GM19438 (cell line): ENCODE data around the gene IPCEF1.

Experiments
- ATAC-seq: cut with Tn5 transposase; IDR thresholded peaks from one replicate; pipeline ENCODE4 v1.9.1; 2021; ENCODE audit warnings: low read depth; ENCODE audit not compliant: unreplicated experiment

Gene IPCEF1, protein sequence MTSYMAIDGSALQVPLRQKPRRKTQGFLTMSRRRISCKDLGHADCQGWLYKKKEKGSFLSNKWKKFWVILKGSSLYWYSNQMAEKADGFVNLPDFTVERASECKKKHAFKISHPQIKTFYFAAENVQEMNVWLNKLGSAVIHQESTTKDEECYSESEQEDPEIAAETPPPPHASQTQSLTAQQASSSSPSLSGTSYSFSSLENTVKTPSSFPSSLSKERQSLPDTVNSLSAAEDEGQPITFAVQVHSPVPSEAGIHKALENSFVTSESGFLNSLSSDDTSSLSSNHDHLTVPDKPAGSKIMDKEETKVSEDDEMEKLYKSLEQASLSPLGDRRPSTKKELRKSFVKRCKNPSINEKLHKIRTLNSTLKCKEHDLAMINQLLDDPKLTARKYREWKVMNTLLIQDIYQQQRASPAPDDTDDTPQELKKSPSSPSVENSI

DNA sequence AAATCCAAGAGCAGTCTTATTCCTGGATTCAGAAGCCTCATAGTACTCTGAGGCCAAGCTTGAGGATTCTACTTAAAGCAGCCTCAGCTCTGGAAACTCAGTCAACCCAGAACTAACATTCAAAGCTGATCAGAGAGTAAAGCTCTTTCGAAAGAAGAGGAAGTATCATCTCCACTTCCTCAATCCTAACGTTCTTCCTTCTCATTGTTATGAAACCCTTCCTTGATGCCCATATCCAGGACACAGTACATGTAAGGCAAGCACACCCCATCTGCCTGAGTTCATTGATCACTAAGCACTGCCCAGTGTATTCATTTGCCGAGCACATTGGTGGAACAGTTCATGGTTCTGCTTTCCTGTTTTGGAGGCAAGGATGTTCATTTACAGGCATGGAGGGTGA, at the start of gene IPCEF1:
Gene IPCEF1 (minus strand): TSS at position 114 of the 400 bp plus-strand sequence. CDS start 90,856 bp downstream, outside the sequence.
- peak; percentile 24 for ATAC-seq

GRCh38 chr6:154406301-154406700, 49.7 kb upstream of the IPCEF1 start:
- ATAC-seq: no peak

DNA sequence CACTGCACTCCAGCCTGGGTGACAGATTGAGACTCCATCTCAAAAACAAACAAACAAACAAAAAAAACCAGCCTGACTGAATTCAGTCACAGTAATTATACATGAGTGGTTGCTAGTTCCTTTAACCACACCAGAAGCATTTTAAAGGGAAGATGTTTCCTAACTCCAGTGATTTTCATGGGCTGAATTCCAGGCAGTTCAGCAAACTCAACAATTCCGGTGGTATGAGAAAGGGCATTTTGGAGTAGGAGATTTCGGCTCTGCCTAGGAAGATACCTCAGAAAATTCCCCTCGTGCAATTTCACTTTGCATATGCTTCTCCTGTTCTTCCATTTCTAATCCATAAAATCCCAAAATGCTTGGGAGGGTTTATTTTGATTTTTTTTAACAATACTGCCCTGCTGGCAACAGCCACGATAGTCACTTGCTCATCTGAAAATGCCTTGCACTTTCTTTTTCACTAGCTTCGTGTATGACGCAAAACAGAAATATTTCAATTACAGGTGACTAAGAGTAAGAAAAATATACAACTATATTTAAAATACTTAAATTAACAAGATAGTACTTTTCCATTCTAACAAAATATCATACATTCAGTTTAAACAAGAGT, 48.3 kb upstream of the IPCEF1 start:
- ATAC-seq: peak; percentile 50

DNA sequence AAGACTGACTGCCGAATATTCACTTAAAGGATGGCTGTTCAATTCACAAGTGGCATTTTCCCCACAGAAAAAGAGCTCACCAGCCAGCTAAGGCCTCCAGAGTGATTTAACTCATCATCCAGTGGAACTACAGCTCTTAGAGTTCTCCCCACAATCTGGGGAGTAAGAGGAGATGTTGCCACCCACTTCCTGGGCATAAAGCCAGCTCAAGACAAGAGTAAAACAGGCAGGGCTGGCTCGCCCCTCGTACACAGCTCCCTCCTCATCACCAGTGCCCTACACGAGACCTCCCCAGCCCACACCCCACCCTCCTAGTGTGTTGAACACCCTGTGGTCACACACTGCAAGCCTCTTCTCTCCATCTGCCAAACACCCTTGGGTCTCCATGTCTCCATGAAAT, 47.2 kb upstream of the IPCEF1 start:
- no peak for ATAC-seq

DNA sequence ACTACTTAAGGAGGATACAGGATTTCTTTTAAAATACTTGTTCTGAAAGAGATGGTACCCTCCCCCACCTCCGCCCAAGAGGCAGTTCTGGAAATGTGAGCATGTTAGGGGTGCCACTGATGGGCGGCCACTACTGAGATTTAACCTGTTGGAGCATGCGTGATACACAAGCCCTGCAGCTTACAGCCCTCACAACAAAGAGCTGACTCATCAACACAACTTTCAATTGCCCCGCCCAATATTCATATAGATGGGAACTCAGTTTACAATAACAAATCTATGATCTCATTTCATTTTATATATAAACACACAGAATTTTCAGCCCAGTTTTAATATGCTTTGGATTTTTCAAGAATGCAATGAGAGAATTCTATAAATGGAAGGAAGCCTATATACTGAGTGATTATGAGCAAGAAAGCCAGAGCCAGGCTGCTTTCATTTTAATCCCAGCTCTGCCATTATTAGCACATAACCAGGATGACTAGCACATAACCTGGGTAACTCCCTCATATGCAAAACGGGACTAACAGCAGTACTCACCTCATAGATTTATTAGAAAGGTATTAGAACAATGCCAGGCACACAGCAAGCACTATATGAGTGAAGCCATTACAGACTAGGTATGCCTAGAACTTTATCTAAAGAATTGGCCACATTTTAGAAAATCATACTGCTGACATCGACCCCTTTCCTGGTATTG, 45.6 kb upstream of the IPCEF1 start:
- no peak for ATAC-seq

- ATAC-seq: no peak
Observed at GRCh38 chr6:154399097-154399496, 42.5 kb upstream of the IPCEF1 start.

DNA sequence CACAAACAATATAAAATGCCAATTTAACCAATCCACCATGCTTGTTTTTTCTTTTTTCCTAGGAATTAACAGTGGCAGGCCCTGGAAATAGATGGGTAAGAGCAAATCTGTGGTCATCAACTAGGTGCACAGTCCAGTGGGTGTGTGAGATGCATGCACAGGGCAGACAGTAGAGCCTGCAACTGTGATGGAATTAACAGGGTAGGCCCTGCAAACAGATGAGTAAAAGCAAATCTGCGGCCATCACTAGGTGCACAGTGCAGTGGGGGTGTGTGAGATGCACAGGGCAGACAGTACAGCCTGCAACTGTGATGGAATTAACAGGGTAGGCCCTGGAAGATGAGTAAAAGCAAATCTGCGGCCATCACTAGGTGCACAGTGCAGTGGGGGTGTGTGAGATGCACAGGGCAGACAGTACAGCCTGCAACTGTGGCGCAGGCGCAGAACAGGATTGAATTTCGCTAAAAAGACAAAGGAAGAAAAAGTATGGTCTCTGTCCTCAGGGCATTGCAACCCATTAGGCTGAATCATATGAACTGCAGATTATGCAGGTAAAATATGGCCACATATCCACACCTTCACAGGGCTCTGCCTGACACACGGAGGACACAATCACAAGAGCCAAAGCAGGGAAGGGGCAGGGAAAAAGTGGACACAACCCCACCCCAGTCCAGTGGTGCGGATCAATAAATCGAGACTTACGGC, 41.0 kb upstream of the IPCEF1 start:
- ATAC-seq: no peak

GRCh38 chr6:154395878-154396277, 39.3 kb upstream of the IPCEF1 start:
- ATAC-seq: no peak

GRCh38 chr6:154395316-154395715, 38.7 kb upstream of the IPCEF1 start:
- no peak for ATAC-seq

DNA sequence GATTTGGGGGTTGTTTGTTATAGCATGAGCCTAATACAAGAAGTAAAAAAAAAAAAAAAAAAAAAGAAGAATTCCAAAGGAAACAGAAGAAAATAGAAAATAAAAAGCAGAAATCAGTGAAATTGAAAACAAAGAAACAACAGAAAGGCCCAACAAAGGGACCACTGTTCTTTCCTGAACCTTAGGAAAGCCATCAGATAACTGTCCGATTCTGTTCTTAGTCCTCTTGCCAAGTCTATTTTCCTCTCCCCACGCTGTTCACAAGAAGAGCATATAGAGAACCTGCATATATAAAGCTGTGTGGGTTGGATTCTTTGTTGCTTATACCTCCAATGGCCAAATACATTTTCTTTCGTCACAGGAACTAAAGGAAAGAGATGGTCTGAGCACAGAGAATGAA, 38.0 kb upstream of the IPCEF1 start:
- ATAC-seq: no peak

GRCh38 chr6:154390034-154390433, 33.4 kb upstream of the IPCEF1 start:
- no peak for ATAC-seq

- ATAC-seq: no peak
Observed at GRCh38 chr6:154388803-154389202, 32.2 kb upstream of the IPCEF1 start.

GRCh38 chr6:154386848-154387717, 30.5 kb upstream of the IPCEF1 start:
- no peak for ATAC-seq

DNA sequence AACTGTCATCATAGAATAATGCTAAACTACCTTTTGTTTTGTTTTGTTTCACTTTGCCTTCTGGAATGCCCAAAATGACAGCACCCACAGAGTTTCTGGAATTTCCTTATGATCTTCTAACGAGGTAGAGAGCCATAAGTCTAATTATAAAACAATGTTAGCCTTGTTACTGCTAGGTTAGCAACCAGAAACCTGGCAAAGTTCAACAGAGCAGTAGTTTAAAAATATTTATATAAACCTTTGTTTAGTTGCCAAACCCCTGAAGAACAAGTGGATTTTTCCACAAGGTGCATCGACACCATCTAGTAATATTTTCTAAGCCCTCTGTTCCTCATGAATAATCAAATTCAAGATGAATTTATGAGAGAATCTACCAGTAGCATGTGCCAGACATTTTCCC, 27.6 kb upstream of the IPCEF1 start:
- no peak for ATAC-seq

GRCh38 chr6:154383273-154383672, 26.7 kb upstream of the IPCEF1 start:
- ATAC-seq: no peak

GRCh38 chr6:154382740-154383139, 26.1 kb upstream of the IPCEF1 start:
- no peak for ATAC-seq

- ATAC-seq: no peak
Observed at GRCh38 chr6:154381548-154381947, 24.9 kb upstream of the IPCEF1 start.

- no peak for ATAC-seq
Observed at GRCh38 chr6:154380741-154381140, 24.1 kb upstream of the IPCEF1 start.

GRCh38 chr6:154379585-154379984, 23.0 kb upstream of the IPCEF1 start:
- no peak for ATAC-seq

DNA sequence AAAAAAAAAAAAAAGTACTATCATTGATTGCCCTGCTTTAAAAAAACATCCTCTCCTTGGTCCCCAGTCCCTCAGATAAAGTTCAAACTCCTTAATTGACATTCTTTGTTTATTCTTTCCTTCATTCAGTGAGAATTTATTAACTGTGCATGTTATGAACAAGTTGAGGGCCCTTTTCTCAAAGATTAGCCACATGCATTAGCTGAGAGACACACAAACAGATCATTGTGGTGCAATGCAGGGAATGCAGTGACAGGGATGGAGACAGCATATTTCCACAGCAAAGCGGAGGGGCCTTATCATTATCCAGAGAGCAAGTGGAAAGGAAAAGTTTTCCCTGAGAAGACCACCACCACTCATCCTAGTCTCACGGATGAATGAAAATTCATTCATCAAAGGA, 21.9 kb upstream of the IPCEF1 start:
- ATAC-seq: no peak
